Liver (tissue), 3 donors: Measurements from ENCODE around the gene FBN3.
A peak's percentile ranks its signal among the peaks of the same experiment; 100 is the strongest.

Experiments
- JUND ChIP-seq, 2 donors: IDR thresholded peaks; 2 replicates each; pipeline ENCODE4 v1.6.1; 2016; ENCODE audit warnings: antibody characterized with exemption in 2 of 2
- YY1 ChIP-seq: IDR thresholded peaks from 2 replicates; pipeline ENCODE4 v1.6.1; 2016; ENCODE audit warnings: antibody characterized with exemption, mild to moderate bottlenecking
- TF ChIP-seq, protein P1 (sequence below): fragments of 150-350 bp; IDR thresholded peaks from 2 replicates; pipeline ENCODE4 v1.5.1; 2017; ENCODE audit warnings: improper control_type of control experiment, low read depth, low read length; ENCODE audit not compliant: missing input control
- TF ChIP-seq, protein P2 (sequence below): IDR thresholded peaks from 2 replicates; pipeline ENCODE4 v1.6.1; 2016; ENCODE audit warnings: antibody characterized with exemption
- TF ChIP-seq, protein P3 (sequence below): IDR thresholded peaks from 2 replicates; pipeline ENCODE4 v1.6.1; 2016; ENCODE audit warnings: antibody characterized with exemption
- donor health status: healthy.
- donor health status: healthy.

DNA sequence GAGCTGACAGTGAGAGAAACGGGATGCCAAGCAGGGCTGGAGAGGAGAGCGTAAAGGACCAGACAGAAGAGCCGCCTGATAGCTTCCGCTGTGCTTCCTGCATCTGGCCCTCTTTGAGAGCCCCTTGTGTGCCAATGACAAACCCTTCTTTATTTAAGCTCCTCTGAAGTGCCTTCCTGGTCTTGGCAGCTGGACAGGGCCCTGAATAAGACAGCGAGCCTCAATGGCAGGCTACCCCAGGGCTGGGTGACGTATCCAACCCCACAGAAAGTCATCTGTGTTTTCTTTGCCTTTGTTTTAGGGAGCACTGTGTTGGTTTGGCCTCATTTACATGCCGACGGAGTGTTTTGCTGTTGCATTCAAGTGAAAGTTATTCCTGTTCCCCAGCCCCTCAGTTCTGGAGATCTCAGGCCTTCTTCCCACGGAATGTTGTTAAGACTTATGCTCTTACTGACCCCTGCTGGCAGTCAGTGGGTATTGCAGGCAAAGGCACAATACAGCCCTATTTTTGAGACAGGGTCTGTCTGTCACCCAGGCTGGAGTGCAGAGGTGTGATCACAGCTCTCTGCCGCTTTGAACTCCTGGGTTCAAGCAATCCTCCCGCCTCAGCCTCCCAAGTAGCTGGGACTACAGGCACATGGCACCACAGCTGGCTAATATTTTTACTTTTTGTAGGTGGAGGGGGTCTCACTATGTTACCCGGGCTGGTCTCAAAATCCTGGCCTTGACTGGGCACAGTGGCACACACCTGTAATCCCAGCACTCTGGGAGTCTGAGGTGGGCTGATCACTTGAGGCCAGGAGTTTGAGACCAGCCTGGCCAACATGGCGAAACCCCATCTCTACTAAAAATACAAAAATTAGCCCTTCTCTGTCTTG, 80.1 kb downstream of the FBN3 start:
- TF ChIP-seq, protein P1, sequence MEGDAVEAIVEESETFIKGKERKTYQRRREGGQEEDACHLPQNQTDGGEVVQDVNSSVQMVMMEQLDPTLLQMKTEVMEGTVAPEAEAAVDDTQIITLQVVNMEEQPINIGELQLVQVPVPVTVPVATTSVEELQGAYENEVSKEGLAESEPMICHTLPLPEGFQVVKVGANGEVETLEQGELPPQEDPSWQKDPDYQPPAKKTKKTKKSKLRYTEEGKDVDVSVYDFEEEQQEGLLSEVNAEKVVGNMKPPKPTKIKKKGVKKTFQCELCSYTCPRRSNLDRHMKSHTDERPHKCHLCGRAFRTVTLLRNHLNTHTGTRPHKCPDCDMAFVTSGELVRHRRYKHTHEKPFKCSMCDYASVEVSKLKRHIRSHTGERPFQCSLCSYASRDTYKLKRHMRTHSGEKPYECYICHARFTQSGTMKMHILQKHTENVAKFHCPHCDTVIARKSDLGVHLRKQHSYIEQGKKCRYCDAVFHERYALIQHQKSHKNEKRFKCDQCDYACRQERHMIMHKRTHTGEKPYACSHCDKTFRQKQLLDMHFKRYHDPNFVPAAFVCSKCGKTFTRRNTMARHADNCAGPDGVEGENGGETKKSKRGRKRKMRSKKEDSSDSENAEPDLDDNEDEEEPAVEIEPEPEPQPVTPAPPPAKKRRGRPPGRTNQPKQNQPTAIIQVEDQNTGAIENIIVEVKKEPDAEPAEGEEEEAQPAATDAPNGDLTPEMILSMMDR, result peak; percentile 31
- TF ChIP-seq, protein P2, sequence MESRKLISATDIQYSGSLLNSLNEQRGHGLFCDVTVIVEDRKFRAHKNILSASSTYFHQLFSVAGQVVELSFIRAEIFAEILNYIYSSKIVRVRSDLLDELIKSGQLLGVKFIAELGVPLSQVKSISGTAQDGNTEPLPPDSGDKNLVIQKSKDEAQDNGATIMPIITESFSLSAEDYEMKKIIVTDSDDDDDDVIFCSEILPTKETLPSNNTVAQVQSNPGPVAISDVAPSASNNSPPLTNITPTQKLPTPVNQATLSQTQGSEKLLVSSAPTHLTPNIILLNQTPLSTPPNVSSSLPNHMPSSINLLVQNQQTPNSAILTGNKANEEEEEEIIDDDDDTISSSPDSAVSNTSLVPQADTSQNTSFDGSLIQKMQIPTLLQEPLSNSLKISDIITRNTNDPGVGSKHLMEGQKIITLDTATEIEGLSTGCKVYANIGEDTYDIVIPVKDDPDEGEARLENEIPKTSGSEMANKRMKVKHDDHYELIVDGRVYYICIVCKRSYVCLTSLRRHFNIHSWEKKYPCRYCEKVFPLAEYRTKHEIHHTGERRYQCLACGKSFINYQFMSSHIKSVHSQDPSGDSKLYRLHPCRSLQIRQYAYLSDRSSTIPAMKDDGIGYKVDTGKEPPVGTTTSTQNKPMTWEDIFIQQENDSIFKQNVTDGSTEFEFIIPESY, result no peak
- TF ChIP-seq, protein P3, sequence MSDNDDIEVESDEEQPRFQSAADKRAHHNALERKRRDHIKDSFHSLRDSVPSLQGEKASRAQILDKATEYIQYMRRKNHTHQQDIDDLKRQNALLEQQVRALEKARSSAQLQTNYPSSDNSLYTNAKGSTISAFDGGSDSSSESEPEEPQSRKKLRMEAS, result no peak
- TF ChIP-seq JUND (IDR thresholded peaks at IDR 0.05) (no peak), YY1 (no peak)
